ENCODE measurements around the gene PRKCB. TPM values are rescaled to one million over a fixed set of nuclear protein-coding genes. Genes with fewer than 3 reads are reported as not detected.

The PRKCB gene
- total RNA-seq, 1 donor from 2014 or later, result 12.7 TPM

DNA sequence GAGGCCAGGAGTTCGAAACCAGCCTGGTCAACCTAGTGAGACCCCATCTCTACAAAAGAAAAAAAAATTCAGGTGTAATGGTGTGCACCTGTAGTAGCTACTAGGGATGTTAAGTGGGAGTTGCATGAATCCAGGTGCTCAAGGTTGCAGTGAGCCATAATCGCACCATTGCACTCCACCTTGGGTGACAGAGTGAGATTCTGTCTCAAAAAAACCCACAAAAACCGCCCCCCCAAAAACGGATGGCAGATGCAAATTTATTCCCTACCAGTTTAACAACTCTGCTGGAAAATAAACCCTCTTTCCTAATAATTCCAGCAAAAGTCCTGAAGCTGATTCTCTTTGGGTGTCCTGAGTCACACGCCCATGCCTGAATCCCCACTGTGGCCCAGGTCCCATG lies 140.3 kb downstream of the PRKCB start:
- intact Hi-C loops (cut with DNase I), result no loop called here
- DNase-seq (ENCODE audit: low spot score) (no peak), ATAC-seq (no peak)

GRCh38 chr16:23976524-23976923 lies 140.7 kb downstream of the PRKCB start:
- ATAC-seq (no peak), DNase-seq (ENCODE audit: low spot score) (no peak)
- intact Hi-C loops (cut with DNase I), result no loop called here

GRCh38 chr16:23979441-23979840 lies 143.7 kb downstream of the PRKCB start:
- DNase-seq (ENCODE audit: low spot score) (no peak), ATAC-seq (no peak)
- intact Hi-C loops (cut with DNase I), result no loop called here

DNA sequence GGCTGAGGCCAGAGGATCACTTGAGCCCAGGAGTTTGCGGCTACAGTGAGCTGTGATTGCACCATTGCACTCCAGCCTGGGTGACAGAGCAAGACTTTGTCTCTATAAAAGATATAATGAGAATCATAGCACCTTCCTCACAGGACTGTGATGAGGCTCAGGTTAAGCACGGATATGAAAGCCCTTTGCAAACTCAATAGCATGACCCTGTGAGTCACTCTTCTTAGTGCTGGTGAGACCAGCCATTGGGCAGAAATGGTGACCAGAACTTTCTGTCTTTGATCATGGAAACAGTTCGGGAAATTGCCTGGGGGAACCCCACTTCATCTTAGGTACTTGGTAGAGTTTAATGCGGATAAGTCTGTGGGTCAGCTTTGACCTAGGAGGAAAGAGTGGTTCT lies 144.2 kb downstream of the PRKCB start:
- no peak for ATAC-seq
- no peak for DNase-seq (ENCODE audit: low spot score)
- intact Hi-C loops (cut with DNase I), result no loop called here

- intact Hi-C loops (cut with DNase I), result no loop called here
- ATAC-seq, result no peak
- DNase-seq (ENCODE audit: low spot score), result no peak
These were observed 145.9 kb downstream of the PRKCB start for GRCh38 chr16:23981429-23982399.

- DNase-seq (ENCODE audit: low spot score), result no peak
- ATAC-seq, result no peak
- intact Hi-C loops (cut with DNase I), result no loop called here
These were observed 150.7 kb downstream of the PRKCB start for GRCh38 chr16:23986455-23986854.

- DNase-seq (ENCODE audit: low spot score), result no peak
- no peak for ATAC-seq
These were observed 151.7 kb downstream of the PRKCB start for GRCh38 chr16:23987443-23987842.

GRCh38 chr16:23990507-23990906 lies 154.7 kb downstream of the PRKCB start:
- ATAC-seq (no peak), DNase-seq (ENCODE audit: low spot score) (no peak)
- intact Hi-C loops (cut with DNase I), result no loop called here

More at GRCh38 chr16:23987443-23987842, 151.7 kb downstream of the PRKCB start:
- intact Hi-C loops (cut with DNase I), result no loop called here

GRCh38 chr16:23991066-23991465 lies 155.3 kb downstream of the PRKCB start:
- DNase-seq (ENCODE audit: low spot score), result no peak
- ATAC-seq, result no peak
- intact Hi-C loops (cut with DNase I), result no loop called here

DNA sequence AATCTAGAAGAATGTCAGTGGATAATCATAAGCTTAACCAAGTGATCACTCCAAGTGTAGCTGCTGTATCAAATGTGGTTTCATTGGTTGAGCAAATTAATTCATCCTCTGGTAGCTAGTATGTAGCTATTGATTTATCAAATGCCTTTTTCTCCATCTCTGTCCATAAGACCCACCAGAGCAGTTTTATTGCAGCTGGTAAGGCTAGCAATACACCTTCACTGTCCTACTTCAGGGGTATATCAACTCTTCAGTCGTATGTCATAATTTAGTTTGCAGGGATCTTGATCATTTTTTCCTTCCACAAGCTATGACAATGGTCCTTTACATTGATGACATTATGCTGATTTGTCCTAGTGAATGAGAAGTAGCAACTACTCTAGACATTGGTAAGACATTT lies 158.8 kb downstream of the PRKCB start:
- ATAC-seq (no peak), DNase-seq (ENCODE audit: low spot score) (no peak)
- intact Hi-C loops (cut with DNase I), result no loop called here

- intact Hi-C loops (cut with DNase I), result no loop called here
- DNase-seq (ENCODE audit: low spot score) (no peak), ATAC-seq (no peak)
These were observed 160.6 kb downstream of the PRKCB start for GRCh38 chr16:23996258-23996955.

DNA sequence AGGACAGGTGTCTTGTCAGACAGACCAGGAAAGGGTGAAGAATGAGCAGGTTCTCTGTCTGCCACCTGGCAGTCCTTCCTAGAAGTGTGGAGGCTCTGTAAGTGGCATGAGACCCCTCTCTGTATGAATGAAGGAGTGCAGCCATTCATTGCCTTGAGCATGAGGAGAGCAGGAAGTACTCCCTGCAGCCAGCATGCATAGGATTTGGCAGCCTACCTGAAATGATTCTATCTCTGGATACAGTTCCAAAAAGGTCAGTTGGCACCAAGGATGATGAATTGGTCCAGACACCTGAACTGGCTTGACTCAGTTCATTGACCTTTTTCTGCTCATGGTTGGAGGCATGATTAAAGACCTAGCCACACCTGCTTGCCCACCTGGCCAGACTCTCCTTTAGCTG lies 163.0 kb downstream of the PRKCB start:
- DNase-seq (ENCODE audit: low spot score) (no peak), ATAC-seq (no peak)
- intact Hi-C loops (cut with DNase I), result no loop called here

DNA sequence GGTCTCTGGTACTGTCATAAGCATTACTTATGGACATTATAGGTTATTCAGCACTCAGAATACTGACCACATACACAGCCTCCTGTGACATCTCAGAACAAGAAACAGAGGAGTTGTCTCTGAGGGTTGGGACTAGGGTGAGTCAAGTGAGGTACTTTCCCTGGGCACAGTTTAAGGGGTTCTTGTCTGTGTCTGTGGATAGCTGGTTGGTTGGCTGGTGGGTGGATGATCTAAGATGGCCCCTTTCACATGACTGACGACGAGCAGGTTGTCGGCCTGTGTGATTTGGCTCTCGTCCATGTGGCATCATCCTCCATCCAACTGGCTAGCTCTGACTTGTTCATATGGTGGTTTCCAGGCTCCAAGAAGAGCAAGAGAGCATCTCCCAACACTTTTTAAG lies 163.9 kb downstream of the PRKCB start:
- ATAC-seq (no peak), DNase-seq (ENCODE audit: low spot score) (no peak)
- intact Hi-C loops (cut with DNase I), result no loop called here

GRCh38 chr16:24001710-24002109 lies 165.9 kb downstream of the PRKCB start:
- intact Hi-C loops (cut with DNase I), result no loop called here
- no peak for DNase-seq (ENCODE audit: low spot score)
- ATAC-seq, result no peak

DNA sequence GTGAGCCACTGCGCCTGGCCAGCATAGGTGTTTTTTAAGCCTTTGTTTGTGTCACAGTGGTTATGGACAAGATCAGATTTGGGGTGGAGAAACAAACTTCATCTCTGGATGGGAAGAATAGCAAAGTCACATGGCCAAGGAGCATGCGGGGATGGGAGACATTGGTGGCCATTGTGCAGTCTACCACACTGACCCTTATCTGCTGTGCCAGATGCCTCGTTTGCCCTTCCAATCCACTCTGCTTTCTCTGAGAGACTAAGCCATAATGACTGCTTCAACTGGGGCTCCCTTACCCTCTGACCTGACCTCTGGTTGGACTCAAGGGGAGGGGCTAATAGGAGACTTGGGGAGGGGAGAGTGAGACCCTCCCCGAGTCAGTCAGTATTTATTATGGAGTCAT lies 166.8 kb downstream of the PRKCB start:
- ATAC-seq (no peak), DNase-seq (ENCODE audit: low spot score) (no peak)
- intact Hi-C loops (cut with DNase I), result no loop called here

GRCh38 chr16:24005577-24005976 lies 169.8 kb downstream of the PRKCB start:
- ATAC-seq, result no peak
- no peak for DNase-seq (ENCODE audit: low spot score)
- intact Hi-C loops (cut with DNase I), result no loop called here

DNA sequence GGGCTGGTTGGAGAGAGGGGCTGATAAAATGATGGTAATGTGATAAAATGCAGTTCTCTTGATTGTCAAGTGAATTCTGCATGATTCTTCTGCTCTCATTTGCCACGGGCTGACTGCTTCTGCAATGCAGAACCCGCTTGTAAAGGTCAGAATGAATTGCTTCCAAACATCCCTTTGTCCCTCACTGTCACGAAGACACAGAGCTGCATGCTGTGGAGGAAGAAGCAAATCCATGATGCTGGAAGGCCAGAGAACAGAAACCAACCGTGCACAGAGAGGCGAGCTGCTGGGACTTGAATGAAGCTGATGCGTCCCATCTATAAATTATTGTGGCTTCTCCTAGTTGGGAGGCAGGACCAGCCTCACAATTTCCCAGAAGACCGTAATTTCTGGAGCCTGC lies 171.6 kb downstream of the PRKCB start:
- DNase-seq (ENCODE audit: low spot score) (no peak), ATAC-seq (no peak)
- intact Hi-C loops (cut with DNase I), result no loop called here

GRCh38 chr16:24007934-24008333 lies 172.2 kb downstream of the PRKCB start:
- intact Hi-C loops (cut with DNase I), result no loop called here
- no peak for DNase-seq (ENCODE audit: low spot score)
- ATAC-seq, result no peak

- ATAC-seq (no peak), DNase-seq (ENCODE audit: low spot score) (no peak)
- intact Hi-C loops (cut with DNase I), result no loop called here
These were observed 173.3 kb downstream of the PRKCB start for GRCh38 chr16:24009098-24009497.

DNA sequence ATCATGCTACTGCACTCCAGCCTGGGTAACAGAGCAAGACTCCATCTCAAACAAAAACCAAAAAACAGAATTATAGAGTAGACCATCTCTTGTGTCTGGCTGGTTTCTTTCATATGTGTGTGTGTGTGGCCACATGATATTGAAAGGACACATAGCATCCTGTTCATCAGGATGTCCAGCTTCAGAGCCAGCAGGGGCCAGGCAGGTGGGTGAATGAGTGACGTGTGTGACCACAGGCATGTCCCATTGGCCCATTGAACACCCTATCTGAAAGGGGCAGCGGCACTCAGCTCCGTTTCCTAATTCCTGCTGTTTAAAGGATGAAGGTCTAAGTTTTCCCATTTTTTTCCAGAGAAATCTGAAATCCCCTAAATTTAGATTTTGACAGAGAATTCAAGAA lies 174.2 kb downstream of the PRKCB start:
- no peak for ATAC-seq
- no peak for DNase-seq (ENCODE audit: low spot score)
- intact Hi-C loops (cut with DNase I), result no loop called here

Data from sciatic nerve (tissue), 2 donors.